Ishikawa (cell line): ENCODE results near the gene MAP1LC3B2.

ENCODE experiments used
- CEBPB ChIP-seq: IDR thresholded peaks from 2 replicates; pipeline ENCODE4 v1.6.1; 2012
- CREB1 ChIP-seq: IDR thresholded peaks from 2 replicates; pipeline ENCODE4 v1.6.1; 2012; ENCODE audit warnings: low read depth
- EGR1 ChIP-seq: IDR thresholded peaks from 2 replicates; pipeline ENCODE4 v1.6.1; 2012
- EP300 ChIP-seq: IDR thresholded peaks from 2 replicates; pipeline ENCODE4 v1.6.1; 2012; ENCODE audit warnings: borderline replicate concordance
- FOXM1 ChIP-seq: IDR thresholded peaks from 2 replicates; pipeline ENCODE4 v1.6.1; 2012; ENCODE audit warnings: low read depth, borderline replicate concordance
- MAX ChIP-seq: IDR thresholded peaks from 2 replicates; pipeline ENCODE4 v1.6.1; 2012
- NFIC ChIP-seq: IDR thresholded peaks from 2 replicates; pipeline ENCODE4 v1.6.1; 2012
- RAD21 ChIP-seq: IDR thresholded peaks from 2 replicates; pipeline ENCODE4 v1.6.1; 2012; ENCODE audit warnings: low read depth
- REST ChIP-seq: IDR thresholded peaks from 2 replicates; pipeline ENCODE4 v1.6.1; 2012; ENCODE audit warnings: low read depth, mild to moderate bottlenecking
- TAF1 ChIP-seq: IDR thresholded peaks from 2 replicates; pipeline ENCODE4 v1.6.1; 2012; ENCODE audit warnings: low read depth, mild to moderate bottlenecking
- TCF12 ChIP-seq: IDR thresholded peaks from 2 replicates; pipeline ENCODE4 v1.6.1; 2012; ENCODE audit warnings: low read depth
- TEAD4 ChIP-seq: IDR thresholded peaks from 2 replicates; pipeline ENCODE4 v1.6.1; 2012
- YY1 ChIP-seq: IDR thresholded peaks from 2 replicates; pipeline ENCODE4 v1.6.1; 2012; ENCODE audit warnings: low read depth
- ZBTB7A ChIP-seq: IDR thresholded peaks from 2 replicates; pipeline ENCODE4 v1.6.1; 2012; ENCODE audit warnings: low read depth
- TF ChIP-seq, protein P1 (sequence below): IDR thresholded peaks from 2 replicates; pipeline ENCODE4 v1.6.1; 2012

Gene MAP1LC3B2

DNA sequence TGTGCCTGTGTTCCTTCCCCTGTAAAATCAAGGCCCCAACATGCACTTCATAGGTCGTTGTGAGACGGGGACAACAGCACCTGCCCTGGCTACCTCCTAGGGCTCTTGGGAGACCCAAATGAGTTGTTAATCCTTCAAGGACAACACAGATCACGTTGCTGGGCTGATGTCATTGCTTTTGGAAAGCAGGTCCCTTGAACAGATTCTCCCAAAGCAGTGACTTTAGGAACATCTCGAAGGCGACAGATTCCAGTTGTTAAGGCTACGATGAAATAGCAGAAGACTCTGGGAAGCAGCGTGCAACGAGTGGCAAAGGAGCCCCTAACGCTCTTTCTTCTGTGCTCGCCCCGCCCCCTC, 26.2 kb upstream of the MAP1LC3B2 start:
- TF ChIP-seq CREB1 (no peak), YY1 (no peak), TEAD4 (no peak), TAF1 (no peak), MAX (no peak), FOXM1 (no peak), EGR1 (no peak), CEBPB (no peak), NFIC (no peak)

DNA sequence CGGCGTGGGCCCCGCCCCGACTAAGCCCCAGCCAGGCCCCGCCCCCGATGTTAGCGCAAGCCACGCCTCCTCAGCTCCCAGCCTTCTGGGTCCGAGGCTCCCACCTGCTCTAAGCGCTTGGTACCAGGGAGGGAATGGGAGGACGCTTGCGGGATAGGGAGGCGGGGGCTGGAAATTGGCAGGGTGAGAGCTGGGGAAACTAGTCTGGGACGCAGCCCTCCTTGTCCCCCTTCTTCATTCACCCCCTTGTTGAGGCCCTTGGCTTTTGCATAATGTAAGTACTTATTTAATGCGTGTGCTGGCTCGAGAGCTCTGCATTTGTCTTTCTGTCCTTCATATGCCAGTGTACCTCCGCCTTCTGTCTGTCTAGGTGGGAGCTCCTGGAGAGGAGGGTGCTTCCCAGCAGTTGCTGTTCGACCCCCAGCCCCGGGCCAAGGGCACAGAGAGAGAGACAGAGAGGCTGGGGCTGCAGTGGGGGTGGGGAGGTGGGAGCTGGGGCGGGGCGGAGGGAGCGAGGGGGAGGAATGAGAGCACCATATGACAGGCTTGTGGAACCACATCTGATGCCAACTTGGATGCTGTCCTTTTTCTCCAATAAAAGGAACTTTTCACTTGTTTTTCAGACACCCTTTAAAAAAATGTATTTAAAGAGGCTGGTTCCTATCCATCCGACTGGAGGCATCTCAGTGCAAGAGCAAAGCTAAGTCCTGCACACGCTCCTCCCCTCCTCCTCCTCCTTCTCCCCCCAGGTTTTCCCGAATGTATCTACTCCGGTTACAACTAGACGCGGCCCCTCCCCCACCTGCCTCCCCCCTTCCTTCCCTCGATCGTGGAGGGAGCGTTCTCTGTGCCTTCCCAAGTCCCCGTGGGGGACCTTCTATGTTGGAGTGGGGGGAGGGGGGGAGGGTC, 25.6 kb upstream of the MAP1LC3B2 start:
- TF ChIP-seq EP300 = no peak
- TF ChIP-seq NFIC = no peak
- no peak for TF ChIP-seq FOXM1
- TF ChIP-seq CEBPB = no peak
- no peak for TF ChIP-seq CREB1
- no peak for TF ChIP-seq REST
- no peak for TF ChIP-seq TEAD4
- no peak; the same call in 1 of the 2 replicates for TF ChIP-seq MAX

GRCh38 chr12:116534311-116535121, 24.7 kb upstream of the MAP1LC3B2 start:
- TF ChIP-seq RAD21 (no peak), REST (no peak), CEBPB (no peak), ZBTB7A (no peak), TAF1 (no peak), EGR1 (no peak), EP300 (no peak), MAX (no peak), NFIC (no peak), YY1 (no peak), FOXM1 (no peak), TEAD4 (no peak), CREB1 (no peak), TCF12 (no peak)
- TF ChIP-seq, protein P1, sequence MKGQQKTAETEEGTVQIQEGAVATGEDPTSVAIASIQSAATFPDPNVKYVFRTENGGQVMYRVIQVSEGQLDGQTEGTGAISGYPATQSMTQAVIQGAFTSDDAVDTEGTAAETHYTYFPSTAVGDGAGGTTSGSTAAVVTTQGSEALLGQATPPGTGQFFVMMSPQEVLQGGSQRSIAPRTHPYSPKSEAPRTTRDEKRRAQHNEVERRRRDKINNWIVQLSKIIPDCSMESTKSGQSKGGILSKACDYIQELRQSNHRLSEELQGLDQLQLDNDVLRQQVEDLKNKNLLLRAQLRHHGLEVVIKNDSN = no peak

- TF ChIP-seq RAD21 (no peak), TCF12 (no peak), REST (no peak)
Observed at GRCh38 chr12:116535241-116535640, 23.9 kb upstream of the MAP1LC3B2 start.
